Measurements from ENCODE around the gene CCDC170.
"Not testable (repeated sequence)": the region's sequence is repeated elsewhere in the genome, so short reads cannot be mapped to it uniquely, and the experiment has no call there.

CCDC170 gene

GRCh38 chr6:151452750-151453427 lies 40.9 kb upstream of the CCDC170 start:
- no peak for TF ChIP-seq EZH2 (IDR thresholded peaks at IDR 0.05; ENCODE audit: borderline replicate concordance, low read depth, low read length, severe bottlenecking)
- TF ChIP-seq, protein P1, sequence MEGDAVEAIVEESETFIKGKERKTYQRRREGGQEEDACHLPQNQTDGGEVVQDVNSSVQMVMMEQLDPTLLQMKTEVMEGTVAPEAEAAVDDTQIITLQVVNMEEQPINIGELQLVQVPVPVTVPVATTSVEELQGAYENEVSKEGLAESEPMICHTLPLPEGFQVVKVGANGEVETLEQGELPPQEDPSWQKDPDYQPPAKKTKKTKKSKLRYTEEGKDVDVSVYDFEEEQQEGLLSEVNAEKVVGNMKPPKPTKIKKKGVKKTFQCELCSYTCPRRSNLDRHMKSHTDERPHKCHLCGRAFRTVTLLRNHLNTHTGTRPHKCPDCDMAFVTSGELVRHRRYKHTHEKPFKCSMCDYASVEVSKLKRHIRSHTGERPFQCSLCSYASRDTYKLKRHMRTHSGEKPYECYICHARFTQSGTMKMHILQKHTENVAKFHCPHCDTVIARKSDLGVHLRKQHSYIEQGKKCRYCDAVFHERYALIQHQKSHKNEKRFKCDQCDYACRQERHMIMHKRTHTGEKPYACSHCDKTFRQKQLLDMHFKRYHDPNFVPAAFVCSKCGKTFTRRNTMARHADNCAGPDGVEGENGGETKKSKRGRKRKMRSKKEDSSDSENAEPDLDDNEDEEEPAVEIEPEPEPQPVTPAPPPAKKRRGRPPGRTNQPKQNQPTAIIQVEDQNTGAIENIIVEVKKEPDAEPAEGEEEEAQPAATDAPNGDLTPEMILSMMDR (IDR thresholded peaks at IDR 0.05; ENCODE audit: borderline replicate concordance, extremely low read depth, low read length, poor library complexity, severe bottlenecking): no peak
- no peaks in the 10 kb centered on the region for H4K20me1 ChIP-seq (ENCODE audit: insufficient read depth, low read length)
- H3K9ac ChIP-seq (ENCODE audit: low read depth, low read length): peak overlapping the region; percentile 81
- H3K36me3 ChIP-seq (ENCODE audit: insufficient read depth, low read length): peaks cover 8% of the 10 kb centered on the region
- ATAC-seq (ENCODE audit: insufficient read depth, low read depth) (no peak), DNase-seq (peak; percentile 17)
- peak overlapping the region; percentile 85 for H3K27ac ChIP-seq (ENCODE audit: low read length)
- H3K4me1 ChIP-seq (ENCODE audit: insufficient read depth, low read length): peaks cover 31% of the 10 kb centered on the region
- peak overlapping the region; percentile 82 for H2AFZ ChIP-seq (ENCODE audit: low read depth, low read length)
- H3K79me2 ChIP-seq (ENCODE audit: insufficient read depth, low read length): peaks cover 70% of the 10 kb centered on the region
- peak overlapping the region; percentile 92 to 97 for H3K4me3 ChIP-seq (ENCODE audit: low read depth in 1 of 2, low read length in 2 of 2)
- H3K9me3 ChIP-seq (ENCODE audit: insufficient read depth, low read length, severe bottlenecking): no peaks in the 10 kb centered on the region
- peak overlapping the region; percentile 90 for H3K4me2 ChIP-seq (ENCODE audit: insufficient read depth, low read length)
- H3K27me3 ChIP-seq (ENCODE audit: insufficient read depth, low read length, poor library complexity): no peaks in the 10 kb centered on the region

DNA sequence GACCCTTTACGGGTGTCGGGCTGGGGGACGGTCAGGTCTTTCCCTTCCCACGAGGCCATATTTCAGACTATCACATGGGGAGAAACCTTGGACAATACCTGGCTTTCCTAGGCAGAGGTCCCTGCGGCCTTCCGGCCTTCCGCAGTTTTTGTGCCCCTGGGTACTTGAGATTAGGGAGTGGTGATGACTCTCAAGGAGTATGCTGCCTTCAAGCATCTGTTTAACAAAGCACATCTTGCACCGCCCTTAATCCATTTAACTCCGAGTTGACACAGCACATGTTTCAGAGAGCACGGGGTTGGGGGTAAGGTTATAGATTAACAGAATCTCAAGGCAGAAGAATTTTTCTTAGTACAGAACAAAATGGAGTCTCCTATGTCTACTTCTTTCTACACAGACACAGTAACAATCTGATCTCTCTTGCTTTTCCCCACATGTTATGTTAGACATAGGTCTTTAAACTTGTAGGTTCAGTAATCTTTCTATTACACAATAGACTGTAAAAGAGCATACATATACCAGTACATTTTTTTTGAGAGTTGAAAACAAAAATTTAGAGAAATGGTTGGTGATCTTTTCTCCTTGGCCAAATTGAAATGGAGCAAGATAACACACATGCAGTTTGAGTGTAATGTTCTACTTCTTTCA lies 37.9 kb upstream of the CCDC170 start:
- H3K4me2 ChIP-seq (ENCODE audit: insufficient read depth, low read length); DNase-seq; H3K4me3 ChIP-seq (ENCODE audit: low read depth in 1 of 2, low read length in 2 of 2); H3K27me3 ChIP-seq (ENCODE audit: insufficient read depth, low read length, poor library complexity); H3K9me3 ChIP-seq (ENCODE audit: insufficient read depth, low read length, severe bottlenecking); ATAC-seq (ENCODE audit: insufficient read depth, low read depth); H4K20me1 ChIP-seq (ENCODE audit: insufficient read depth, low read length); H3K27ac ChIP-seq (ENCODE audit: low read length); H2AFZ ChIP-seq (ENCODE audit: low read depth, low read length); H3K9ac ChIP-seq (ENCODE audit: low read depth, low read length): not testable (repeated sequence)
- peaks cover 23% of the 10 kb centered on the region for H3K4me1 ChIP-seq (ENCODE audit: insufficient read depth, low read length)
- H3K79me2 ChIP-seq (ENCODE audit: insufficient read depth, low read length): peaks cover 50% of the 10 kb centered on the region
- H3K36me3 ChIP-seq (ENCODE audit: insufficient read depth, low read length): peaks cover 37% of the 10 kb centered on the region

- ATAC-seq (ENCODE audit: insufficient read depth, low read depth): no peak
- Histone ChIP-seq H3K79me2 (ENCODE audit: insufficient read depth, low read length) (peaks cover 16% of the 10 kb centered on the region), H3K9me3 (ENCODE audit: insufficient read depth, low read length, severe bottlenecking) (no peaks in the 10 kb centered on the region), H2AFZ (ENCODE audit: low read depth, low read length) (no peak overlapping the region), H3K9ac (ENCODE audit: low read depth, low read length) (no peak overlapping the region), H3K4me1 (ENCODE audit: insufficient read depth, low read length) (no peaks in the 10 kb centered on the region), H3K27ac (ENCODE audit: low read length) (no peak overlapping the region), H3K27me3 (ENCODE audit: insufficient read depth, low read length, poor library complexity) (no peaks in the 10 kb centered on the region), H3K4me2 (ENCODE audit: insufficient read depth, low read length) (no peak overlapping the region), H3K36me3 (ENCODE audit: insufficient read depth, low read length) (peaks cover 69% of the 10 kb centered on the region), H4K20me1 (ENCODE audit: insufficient read depth, low read length) (no peaks in the 10 kb centered on the region), H3K4me3 (ENCODE audit: low read depth in 1 of 2, low read length in 2 of 2) (no peak overlapping the region)
- no peak for TF ChIP-seq EZH2 (IDR thresholded peaks at IDR 0.05; ENCODE audit: borderline replicate concordance, low read depth, low read length, severe bottlenecking)
- TF ChIP-seq, protein P1 (IDR thresholded peaks at IDR 0.05; ENCODE audit: borderline replicate concordance, extremely low read depth, low read length, poor library complexity, severe bottlenecking): no peak
- no peak for DNase-seq
Measured at GRCh38 chr6:151461673-151462072, 32.1 kb upstream of the CCDC170 start.

DNA sequence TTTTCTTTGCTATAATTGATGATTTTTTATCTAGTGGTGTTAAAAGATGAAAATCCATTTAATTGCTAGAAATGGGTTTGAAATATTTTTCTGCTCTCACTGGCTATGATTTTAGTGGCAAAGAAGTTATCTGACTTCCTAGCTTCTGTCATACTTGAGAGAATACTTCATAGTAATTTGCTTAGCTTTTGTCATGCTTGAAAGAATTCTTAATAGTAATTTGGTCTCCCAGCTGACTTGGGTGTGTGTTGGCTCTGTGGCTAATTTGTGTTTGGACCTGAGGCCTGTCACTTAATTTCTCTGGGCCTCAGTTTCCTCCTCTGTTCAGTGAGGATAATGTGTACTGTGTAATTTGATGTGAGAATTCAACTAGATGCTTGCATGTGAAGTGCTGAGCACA lies 29.1 kb upstream of the CCDC170 start:
- Histone ChIP-seq H3K4me3 (ENCODE audit: low read depth in 1 of 2, low read length in 2 of 2) (no peak overlapping the region), H3K79me2 (ENCODE audit: insufficient read depth, low read length) (0 out of 2 replicates have a peak, but pooled peaks cover 5% of the 10 kb centered on the region), H4K20me1 (ENCODE audit: insufficient read depth, low read length) (no peaks in the 10 kb centered on the region), H2AFZ (ENCODE audit: low read depth, low read length) (no peak overlapping the region), H3K36me3 (ENCODE audit: insufficient read depth, low read length) (peaks cover 57% of the 10 kb centered on the region), H3K27me3 (ENCODE audit: insufficient read depth, low read length, poor library complexity) (no peaks in the 10 kb centered on the region), H3K27ac (ENCODE audit: low read length) (no peak overlapping the region), H3K9ac (ENCODE audit: low read depth, low read length) (no peak overlapping the region), H3K9me3 (ENCODE audit: insufficient read depth, low read length, severe bottlenecking) (no peaks in the 10 kb centered on the region), H3K4me1 (ENCODE audit: insufficient read depth, low read length) (no peaks in the 10 kb centered on the region), H3K4me2 (ENCODE audit: insufficient read depth, low read length) (no peak overlapping the region)
- TF ChIP-seq, protein P1 (IDR thresholded peaks at IDR 0.05; ENCODE audit: borderline replicate concordance, extremely low read depth, low read length, poor library complexity, severe bottlenecking): no peak
- TF ChIP-seq EZH2 (IDR thresholded peaks at IDR 0.05; ENCODE audit: borderline replicate concordance, low read depth, low read length, severe bottlenecking): no peak
- ATAC-seq (ENCODE audit: insufficient read depth, low read depth) (no peak), DNase-seq (no peak)
